Germinal center (tissue), 1 donor: ENCODE measurements around the gene NF1.
"Not testable (repeated sequence)": the region's sequence is repeated elsewhere in the genome, so short reads cannot be mapped to it uniquely, and the experiment has no call there.

Experiments used
- DNase-seq: peaks from one replicate; pipeline ENCODE4 v3.0.0; 2012; ENCODE audit warnings: mixed read lengths, low spot score

Gene NF1

DNA sequence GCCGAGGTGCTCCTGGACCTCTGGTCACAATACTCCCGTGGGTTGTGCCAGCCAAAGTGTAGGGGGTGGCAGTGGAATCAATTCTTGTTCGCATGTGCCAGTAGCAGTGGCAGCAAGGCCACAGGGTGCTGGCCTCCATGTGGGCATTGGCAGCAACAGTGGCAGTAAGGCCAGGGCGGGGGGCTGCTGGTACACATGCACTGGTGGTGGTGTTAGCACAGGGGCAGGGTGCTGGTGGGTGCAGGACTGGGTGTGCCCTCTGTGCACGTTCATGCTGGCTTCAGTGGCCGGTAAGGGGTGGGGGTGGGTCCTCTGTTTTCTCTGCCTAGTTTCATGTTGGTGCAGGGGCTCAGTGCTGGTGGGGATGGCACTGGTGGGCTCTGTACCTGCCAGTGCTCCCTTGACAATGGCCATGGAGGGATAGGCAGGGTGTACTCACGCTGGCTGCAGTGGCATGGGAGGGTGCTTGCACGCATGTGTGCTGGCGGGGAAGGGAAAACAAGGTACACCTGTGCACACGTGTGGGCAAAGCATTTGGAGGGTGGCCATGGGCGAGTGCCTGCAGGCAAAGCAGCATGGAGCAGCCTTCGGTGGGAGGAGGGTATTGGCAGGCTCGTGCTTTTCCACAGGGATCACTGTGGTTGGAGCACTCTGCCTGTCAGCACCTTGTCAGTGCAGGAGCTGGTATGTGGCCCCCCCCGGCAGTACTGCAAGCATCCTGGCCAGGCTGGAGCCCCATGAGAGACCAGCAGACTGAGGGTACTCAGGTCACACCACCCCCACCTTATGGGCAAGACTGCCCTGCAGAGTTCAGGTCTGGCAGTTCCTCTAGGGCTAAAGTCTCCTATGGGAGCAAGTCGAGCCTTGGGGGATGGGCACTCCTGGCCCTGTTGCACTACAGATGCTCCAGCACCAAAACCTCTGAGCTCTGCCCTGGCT, 35.8 kb downstream of the NF1 start:
- DNase-seq = no peak

DNA sequence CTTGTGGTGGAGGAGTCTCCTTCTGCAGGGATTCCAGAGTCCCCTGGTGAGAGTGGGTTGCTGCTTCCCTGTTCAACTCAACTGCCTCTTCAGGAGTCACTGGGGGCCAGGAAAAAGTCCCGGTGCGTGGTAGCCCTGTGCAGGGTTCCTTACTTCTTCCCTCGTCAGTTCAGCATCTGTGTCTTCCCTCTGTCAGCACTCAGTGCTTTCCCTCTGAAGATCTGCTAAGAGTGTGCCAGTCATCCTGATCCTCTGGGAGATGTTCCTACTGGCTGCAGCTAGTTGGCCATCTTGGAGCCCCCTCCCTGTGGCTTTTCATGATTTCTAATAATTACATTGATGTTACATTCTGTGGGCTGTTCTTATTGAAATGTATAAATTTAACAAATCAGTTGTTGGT, 36.5 kb downstream of the NF1 start:
- no peak for DNase-seq

DNA sequence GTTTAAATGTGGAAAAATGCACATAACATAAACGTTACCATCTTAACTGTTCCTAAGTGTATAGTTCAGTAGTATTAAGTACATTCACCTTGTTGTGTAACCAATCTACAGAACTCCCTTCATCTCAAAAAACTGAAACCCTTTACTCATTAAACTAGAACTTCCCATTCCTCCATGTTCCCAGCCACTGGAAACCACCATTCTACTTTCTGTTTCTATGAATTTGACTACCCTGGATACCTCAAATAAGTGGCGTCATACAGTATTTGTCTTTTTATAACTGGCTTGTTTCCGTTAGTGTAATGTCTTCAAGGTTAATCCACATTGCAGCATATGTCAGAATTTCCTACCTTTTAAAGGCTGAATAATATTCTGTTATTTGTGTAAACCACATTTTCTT, 38.2 kb downstream of the NF1 start:
- DNase-seq = no peak

DNA sequence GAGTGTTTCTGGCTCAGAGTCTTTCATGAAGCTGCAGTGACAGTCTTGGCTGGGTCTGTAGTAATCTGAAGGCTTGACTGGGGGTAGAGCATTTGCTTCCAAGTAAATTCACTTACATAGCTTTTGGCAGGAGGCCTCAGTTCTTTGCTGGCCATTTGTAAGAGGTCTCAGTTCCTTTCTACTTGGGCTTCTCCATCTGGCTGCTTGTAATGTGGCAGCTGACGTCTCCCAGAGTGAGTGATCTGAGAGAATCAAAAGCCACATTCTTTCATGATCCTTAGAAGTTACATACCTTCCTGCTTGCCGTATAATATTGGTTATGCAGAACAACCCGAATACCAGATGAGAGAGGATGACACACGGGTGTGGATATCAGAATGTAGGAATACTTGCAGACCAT, 39.8 kb downstream of the NF1 start:
- DNase-seq = no peak

DNA sequence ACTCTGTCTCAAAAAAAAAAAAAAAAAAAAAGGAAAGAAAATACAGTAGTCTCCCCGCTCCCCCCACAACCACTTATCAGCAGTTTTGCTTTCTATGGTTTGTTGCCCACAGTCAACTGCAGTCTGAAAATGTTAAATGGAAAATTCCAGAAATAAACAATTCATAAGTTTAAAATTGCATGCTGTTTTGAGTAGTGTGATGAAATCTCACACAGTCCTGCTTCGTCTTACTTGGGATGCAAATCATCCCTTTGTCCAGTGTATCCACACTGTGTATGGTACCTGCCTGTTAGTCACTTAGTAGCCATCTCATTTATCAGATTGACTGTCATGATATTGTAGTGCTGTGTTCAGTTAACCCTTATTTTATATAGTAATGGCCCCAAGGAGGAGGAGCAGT, 41.5 kb downstream of the NF1 start:
- DNase-seq = no peak

DNA sequence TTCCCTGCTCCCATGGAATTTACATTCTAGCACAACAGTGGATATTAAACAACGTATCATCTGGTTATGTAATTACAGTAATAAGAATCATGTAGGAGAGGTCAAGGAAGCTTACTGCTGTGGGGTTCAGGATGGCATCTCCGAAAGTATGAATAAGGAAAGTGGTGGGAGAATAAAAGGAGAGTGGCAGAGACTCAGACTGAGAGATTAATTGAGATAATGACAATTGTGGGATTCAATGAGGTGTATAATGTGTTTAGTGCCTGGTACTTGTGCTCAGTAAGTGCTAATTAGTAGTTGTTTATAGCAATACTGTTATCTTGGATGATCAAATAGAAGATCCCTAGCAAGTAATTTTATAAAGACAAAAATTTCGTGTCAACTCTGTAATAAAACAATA, 45.3 kb downstream of the NF1 start:
- DNase-seq = no peak

DNA sequence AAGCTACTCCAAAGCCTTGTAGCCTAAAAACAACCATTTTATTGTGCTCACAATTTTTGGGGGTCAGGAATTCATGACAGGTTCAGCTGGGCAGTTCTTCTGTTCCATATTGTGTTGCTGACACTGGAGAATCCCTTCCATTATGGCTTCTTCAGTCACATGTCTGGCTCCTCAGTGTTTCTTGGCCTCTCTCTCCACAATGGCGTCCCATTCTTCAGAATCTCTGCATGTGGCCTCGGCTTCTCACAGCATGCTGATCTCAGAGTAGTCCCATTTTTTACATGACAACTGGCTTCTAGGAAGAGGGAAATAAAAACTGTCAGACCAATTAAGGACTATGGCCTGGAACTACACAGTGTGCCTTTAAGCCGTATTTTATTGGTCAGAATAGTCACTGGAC, 49.7 kb downstream of the NF1 start:
- DNase-seq = no peak

DNA sequence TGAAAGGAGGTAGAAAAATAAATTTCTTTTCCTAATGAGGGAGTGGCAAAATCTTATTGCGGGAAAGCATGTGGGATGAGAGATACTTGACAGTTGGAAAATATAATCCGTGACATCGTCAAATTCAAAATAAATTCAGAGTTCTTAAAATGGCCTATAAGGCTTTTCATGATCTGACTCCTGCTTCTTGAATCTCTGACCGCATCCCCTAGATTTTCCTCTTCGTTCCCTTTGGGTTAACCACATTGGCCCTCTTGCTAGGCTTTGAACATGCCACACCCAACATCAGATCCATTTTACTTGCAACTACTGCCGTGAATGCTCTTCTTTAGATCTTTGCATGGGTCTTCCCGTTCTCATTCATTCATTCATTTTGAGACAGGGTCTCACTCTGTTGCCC, 50.1 kb downstream of the NF1 start:
- DNase-seq = no peak

DNA sequence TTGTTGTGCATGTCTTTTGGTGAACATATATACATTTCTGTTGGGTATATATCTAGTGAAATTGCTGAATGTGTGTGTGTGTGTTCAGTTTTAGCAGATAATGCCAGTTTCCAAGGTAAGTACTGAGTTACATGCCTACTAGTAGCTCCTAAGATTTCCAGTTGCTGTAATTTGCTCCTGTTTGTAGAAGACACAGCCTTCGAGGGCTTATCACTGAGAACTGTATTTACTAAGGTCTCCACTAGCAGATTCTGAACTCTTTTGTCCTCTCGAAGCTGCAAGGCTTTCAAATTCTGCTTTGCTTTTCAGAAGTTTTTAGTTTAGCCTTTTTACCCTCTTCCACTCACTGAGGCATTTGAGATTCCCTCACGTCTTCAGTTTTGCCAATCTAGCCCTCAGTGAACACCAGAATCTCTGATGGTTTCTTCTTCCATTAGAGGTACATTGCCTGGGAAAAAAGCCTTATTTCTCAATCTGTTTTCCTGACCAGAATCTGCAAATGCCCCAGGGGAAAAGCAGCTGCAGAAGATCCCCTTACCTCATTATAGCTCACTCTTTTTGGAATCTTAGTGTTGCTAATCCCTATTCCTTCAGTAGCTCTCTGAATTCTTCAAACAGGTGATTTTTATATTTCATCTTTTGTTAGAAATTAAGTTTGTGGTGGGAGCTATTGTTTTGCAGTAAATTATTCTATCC, 52.9 kb downstream of the NF1 start:
- DNase-seq = no peak

DNA sequence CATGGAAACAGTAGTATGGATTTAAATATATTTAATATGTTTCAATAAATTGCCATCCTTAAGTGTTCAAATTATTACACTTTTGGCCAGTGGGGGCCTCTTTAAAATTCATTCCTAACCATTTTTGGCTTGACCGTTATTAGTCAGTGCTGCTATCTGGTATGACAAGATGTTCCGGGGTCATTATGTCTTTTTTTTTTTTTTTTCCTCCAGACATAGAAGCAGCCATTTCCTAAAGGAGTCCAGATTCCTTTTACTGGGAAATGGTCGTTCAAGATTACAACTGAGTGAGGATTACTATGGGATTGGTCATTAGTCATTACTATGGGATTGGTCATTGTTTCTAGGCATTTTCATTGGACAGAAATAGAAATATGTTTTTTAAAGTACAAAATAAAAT, 53.4 kb downstream of the NF1 start:
- DNase-seq = no peak

DNA sequence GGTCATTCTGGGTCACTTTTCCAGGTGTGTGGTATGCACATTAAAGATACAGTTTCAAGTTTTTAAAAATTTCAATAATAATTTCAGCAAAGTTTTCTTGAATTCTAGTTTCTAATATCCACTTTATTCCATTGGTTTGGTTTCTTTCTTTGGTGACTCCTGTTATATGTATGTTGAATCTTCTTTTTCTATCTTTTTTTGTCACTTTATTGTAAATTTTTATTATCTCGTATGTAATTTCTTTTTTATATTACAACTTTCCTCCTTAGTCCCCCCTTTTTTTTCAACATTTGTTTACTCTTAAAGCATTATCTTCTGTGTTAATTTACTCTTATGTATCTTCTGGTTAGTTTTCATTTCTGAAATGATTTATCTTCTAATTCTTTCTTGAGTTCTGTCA, 57.5 kb downstream of the NF1 start:
- DNase-seq = no peak

DNA sequence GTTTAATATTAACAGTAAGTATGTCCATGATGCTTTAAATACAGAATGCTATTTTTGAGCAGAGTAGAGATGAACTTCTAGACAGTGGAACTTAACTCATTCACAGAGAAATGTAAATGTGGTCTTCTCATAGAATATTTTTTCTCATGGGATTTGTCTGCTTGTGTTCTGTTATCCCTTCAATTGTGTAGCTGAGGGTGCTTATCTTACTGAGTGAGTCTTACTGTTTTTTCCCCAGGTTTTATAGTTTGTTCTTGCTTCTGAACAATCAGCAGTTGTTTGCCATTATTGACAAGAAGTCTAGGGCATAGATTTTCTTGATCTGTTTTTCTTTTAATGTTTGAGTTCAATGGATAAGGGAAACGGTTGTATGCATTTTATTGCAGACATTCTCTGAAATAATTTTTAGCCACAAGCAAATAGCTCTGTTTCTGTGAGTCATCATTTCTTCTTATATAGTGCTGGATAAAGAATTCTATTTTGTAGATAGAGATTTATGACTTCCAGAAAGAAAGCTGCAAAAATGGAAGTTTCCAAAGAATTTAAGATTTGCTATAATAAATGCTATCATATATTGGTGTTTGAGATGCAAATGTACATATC, 60.5 kb downstream of the NF1 start:
- DNase-seq = no peak

DNA sequence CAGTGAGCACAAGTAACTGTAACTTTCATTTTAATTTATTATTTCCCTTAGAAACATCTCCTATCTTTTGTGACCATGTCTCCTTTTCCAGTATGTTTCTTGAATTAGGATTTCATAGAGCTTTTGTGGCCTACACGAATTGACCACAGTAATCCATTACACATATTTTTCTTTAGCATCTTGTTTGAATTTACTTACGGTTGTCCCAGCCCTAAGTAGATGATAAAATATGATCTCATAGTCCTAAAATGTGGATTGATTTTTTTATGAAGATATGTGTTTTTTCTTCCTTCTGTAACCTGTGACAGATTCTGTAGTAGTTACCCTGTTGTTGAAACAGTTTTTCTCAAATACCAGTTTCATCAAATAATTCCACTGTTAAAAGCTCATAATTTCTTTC, 61.5 kb downstream of the NF1 start:
- DNase-seq = no peak

DNA sequence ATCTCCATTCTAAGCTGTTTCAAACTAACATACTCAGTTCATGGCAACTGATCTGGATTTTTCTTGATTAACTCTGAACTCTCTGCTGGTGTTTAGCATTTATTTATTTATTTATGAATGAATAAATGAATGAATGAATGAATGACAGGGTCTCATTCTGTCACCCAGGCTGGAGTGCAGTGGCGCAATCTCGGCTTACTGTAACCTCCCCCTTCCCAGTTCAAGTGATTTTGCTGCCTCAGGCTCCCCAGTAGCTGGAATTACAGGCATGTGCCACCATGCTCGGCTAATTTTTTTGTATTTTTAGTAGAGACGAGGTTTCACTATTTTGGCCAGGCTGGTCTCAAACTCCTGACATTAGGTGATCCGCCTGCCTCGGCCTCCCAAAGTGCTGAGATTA, 62.1 kb downstream of the NF1 start:
- DNase-seq = not testable (repeated sequence)

DNA sequence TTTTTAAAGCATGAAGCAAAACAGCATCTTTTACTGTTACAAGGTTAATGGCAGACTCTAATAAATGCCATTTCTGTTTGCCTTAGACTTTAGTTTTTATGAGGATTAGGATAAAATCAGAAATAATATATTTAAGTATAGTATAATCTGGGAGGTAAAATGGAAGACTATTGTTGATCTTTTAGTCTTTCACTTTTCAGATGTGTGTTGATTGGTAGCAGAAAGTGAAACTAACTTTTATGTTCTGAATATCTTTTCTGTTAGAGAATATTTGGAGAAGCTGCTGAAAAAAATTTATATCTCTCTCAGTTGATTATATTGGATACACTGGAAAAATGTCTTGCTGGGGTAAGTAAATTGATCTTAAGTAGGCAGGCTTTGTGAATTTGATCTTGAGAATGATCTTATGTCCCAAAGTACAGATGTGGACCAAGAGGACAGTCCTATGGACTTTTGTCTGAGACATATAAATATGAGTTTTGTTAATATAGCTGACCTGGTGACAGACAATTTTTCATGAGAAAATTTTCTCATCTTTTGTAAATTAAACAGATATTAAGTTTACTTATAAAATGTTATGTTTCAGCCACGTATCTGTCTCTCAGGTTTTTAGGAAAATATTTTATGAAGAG, 64.1 kb downstream of the NF1 start:
- DNase-seq = no peak

DNA sequence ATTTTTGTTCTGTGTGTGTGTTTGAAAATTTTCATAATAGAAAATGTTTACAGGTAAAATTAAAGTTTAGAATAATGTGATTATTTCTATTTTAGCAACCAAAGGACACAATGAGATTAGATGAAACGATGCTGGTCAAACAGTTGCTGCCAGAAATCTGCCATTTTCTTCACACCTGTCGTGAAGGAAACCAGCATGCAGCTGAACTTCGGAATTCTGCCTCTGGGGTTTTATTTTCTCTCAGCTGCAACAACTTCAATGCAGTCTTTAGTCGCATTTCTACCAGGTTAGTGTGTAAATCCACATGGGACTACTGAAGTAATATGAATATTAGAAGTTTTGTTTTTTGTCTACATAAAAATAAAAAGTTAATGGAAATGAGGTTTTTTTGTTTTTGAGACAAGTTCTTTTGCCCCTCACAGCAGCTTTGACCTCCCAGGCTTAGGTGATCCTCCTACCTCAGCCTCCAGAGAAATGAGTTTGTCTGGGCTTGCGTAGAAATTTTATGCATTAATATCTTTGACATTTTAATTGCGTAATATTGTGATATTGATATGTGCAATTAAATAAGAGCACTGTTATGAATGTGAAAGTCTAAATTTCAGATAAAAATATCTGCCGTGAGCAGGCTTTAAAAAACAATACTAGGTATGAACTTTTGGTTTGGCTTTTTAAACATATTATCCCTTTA, 68.5 kb downstream of the NF1 start:
- no peak for DNase-seq

DNA sequence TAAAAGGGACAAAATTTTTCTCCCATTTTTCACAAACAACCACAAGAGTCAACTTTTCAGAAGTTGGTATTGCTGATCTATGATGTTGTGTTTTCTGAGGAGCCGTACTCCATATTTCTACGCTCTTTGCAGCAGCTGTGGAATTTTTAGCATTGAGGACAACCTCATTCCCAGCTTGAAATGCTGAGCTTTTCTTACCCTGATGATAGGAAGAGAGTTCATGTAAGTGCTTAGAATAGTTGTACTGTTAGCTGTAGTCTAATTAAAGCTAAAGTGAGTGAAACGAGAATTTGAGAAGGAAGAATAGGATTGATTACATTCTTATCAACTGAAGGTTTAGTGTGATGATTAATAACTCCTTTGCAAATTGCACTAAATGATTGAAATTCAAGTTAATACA, 72.3 kb downstream of the NF1 start:
- DNase-seq = no peak

DNA sequence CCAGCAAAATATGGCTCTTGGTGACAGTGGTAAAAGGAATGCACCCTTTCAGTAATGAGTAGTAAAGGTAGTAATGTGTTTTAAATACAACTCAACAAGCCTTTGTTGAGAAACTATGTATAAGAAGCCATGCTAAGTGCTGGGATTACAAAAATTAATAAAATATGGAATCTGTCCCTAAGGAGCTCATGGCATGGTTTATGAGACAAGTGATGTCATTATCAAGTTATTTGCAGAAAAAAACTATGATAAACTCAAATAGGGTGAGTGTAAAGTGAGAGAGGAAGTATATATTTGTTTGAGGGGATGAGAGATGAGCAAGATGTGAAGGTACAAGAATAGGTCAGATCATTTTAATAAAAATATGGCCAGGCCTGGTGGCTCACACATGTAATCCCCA, 76.9 kb downstream of the NF1 start:
- DNase-seq = no peak

DNA sequence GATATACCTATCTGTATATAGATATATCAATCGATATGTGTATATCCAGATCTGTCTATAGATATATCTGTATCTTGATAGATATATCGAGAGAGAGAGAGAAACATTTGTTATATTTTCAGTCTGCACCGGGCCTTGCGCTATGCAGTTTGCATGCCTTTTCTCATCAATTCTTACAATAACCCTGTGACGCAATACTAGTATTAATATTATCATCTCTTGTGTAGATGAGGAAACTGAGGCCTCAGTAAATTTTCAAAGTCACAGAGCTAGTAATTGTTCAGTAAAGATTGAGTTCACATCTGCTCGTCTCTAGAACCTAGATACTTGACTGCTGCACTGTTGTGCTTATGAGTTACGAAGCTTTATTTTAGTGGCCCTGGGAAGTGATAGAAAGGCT, 77.6 kb downstream of the NF1 start:
- no peak for DNase-seq

DNA sequence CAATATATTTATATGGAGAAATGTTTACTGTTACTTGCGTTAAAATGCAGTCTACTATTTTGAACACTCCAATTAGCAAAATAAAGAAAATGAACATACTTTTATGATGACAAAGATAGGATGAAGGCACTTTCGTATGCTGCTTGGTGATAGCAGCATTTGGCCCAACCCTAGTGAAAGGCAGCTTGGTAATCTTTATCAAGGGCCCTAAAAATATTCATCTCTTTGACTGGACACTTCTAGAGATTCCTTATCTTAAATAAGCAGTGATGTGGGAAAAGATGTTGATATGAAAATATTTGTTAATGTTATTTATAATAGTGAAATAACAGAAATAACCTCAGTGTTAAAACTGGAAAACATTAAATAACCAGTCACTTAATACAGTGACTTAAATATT, 79.4 kb downstream of the NF1 start:
- no peak for DNase-seq

DNA sequence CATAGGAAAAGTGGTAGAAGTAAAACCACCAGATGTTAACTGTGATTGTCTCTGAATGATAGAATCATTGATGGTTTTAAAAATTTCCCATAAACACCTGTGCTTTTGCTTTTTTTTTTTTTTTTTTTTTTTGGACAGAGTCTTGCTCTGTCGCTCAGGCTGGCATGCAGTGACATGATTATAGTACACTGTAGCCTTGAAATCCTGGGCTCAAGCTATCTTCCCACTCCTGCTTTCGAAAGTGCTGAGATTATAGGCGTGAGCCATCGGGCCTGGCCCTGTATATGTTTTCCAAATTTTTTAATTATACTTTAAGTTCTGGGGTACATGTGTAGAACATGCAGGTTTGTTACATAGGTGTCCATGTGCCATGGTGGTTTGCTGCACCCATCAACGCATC, 80.5 kb downstream of the NF1 start:
- no peak for DNase-seq

DNA sequence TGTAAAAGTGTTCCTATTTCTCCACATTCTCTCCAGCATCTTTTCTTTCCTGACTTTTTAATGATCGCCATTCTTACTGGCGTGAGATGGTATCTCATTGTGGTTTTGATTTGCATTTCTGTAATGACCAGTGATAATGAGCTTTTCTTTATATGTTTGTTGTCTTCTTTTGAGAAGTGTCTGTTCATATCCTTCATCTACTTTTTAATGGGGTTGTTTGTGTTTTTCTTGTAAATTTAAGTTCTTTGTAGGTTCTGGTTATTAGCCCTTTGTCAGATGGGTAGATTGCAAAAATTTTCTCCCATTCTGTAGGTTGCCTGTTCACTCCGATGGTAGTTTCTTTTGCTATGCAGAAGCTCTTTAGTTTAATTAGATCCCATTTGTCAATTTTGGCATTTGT, 81.4 kb downstream of the NF1 start:
- not testable (repeated sequence) for DNase-seq
